VCaP (cell line): ENCODE results near the gene COX7A2.
A peak's percentile ranks its signal among the peaks of the same experiment; 100 is the strongest.

Experiments
- H3K27ac ChIP-seq: fragments of 450-650 bp; 2 replicates; pipeline ENCODE4 v1.5.1; 2017
- TF ChIP-seq, protein P1 (sequence below): fragments of 450-650 bp; conservative IDR thresholded peaks from 2 replicates; pipeline ENCODE4 v1.5.1; 2017; ENCODE audit warnings: mild to moderate bottlenecking, moderate library complexity

COX7A2 gene

DNA sequence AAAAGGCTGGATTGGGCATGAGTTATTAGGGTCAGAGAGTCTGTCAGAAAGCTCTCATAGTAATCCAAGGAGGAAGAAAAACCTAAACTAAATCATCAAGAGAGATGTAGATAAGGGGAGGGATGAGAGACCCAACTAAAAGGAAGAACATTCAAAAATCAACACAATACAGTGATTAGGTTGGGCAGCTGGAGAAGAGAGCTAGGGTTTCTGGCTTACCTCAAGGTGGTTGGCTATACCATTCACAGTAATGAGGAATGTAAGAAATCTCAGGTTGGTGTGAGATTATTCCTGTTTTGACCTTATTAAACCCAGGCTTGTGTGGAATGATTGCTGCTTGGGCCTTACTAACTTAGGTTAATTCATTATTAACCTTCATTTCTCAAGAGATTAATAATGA, 6.2 kb upstream of the COX7A2 start:
- H3K27ac ChIP-seq: no peak overlapping the region
- TF ChIP-seq, protein P1, sequence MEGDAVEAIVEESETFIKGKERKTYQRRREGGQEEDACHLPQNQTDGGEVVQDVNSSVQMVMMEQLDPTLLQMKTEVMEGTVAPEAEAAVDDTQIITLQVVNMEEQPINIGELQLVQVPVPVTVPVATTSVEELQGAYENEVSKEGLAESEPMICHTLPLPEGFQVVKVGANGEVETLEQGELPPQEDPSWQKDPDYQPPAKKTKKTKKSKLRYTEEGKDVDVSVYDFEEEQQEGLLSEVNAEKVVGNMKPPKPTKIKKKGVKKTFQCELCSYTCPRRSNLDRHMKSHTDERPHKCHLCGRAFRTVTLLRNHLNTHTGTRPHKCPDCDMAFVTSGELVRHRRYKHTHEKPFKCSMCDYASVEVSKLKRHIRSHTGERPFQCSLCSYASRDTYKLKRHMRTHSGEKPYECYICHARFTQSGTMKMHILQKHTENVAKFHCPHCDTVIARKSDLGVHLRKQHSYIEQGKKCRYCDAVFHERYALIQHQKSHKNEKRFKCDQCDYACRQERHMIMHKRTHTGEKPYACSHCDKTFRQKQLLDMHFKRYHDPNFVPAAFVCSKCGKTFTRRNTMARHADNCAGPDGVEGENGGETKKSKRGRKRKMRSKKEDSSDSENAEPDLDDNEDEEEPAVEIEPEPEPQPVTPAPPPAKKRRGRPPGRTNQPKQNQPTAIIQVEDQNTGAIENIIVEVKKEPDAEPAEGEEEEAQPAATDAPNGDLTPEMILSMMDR: no peak

DNA sequence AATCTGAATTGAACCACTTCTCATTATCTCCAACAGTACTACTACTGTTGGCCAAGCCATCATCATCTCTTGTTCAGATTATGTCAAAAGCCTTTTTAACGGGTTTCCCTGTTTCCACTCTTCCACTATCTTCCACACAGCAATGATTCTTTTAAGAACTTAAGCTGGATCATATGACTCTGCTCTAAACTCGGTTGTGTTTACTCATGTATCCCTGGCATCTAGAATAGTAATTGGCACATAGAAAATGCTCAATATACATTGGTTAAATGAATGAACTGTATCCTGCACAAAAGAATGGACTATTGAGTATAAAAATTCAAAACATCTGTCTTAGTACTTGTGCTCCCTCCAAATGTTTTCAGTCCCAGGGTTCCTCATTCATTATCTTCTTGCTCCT, 2.8 kb upstream of the COX7A2 start:
- H3K27ac ChIP-seq: no peak overlapping the region
- TF ChIP-seq, protein P1: no peak

DNA sequence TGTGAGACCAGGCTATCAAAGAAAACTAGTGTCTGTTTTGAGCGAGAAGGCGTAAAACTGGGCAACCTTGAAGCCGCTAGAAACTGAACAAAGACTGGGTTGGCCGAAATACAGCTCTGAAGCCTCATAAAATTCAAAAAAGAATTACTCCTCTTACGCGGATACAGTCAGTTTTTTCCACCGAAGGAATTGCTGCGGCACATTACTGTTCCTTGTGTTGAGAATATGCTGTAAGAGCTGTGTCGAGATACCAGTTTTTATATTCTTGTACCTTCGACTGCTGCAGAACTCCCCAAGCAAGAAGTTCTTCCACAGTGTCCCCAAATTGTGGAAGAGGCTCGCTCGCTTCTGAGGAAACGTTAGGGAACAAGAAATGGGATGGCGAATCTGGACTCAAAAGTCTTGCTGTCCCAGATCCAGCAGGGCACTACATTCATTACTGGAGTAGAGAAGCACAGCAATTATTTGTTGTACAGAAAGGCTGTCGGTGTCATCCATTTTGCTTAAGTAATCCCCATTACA, 523 bp upstream of the COX7A2 start:
- TF ChIP-seq, protein P1: no peak
- H3K27ac ChIP-seq: peak overlapping the region; percentile 89

DNA sequence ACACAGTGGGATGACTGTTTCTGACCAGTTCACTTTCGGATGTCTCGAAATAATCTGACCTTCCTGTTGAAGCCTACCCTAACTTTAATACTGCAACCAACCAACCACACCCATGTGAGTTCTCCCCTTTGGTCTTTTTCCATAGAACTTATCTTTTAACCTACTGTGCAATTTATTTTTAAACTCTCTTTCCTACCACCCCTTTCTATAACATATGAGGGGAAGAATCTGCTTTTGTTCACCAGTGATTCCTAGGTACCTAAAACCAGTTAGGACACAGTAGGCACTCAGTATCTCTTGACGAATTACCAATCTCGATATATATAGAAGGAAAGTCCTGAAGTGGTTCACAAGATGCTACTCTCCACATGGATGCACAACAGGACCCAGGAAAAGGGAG, 7.0 kb downstream of the COX7A2 start:
- TF ChIP-seq, protein P1: no peak
- H3K27ac ChIP-seq: no peak overlapping the region

DNA sequence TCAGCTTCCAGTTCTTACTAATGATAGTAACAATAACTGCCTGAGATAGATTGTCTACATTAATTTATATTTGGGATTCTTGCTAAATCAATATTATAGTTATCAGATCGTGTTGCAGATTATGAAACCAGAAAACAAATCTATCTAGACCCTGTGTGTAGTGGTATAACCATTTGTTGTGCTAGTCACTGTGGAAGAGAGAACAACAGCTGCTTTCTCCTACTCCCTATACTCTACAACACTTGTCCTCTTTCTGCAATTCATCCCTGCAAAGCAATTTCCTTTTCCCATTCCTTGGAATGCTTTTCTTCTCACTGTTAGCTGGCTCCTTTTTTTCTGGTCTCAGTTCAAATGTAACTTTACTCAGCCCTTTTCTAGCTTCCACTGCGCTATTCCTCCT, 8.3 kb downstream of the COX7A2 start:
- TF ChIP-seq, protein P1: no peak
- H3K27ac ChIP-seq: no peak overlapping the region

DNA sequence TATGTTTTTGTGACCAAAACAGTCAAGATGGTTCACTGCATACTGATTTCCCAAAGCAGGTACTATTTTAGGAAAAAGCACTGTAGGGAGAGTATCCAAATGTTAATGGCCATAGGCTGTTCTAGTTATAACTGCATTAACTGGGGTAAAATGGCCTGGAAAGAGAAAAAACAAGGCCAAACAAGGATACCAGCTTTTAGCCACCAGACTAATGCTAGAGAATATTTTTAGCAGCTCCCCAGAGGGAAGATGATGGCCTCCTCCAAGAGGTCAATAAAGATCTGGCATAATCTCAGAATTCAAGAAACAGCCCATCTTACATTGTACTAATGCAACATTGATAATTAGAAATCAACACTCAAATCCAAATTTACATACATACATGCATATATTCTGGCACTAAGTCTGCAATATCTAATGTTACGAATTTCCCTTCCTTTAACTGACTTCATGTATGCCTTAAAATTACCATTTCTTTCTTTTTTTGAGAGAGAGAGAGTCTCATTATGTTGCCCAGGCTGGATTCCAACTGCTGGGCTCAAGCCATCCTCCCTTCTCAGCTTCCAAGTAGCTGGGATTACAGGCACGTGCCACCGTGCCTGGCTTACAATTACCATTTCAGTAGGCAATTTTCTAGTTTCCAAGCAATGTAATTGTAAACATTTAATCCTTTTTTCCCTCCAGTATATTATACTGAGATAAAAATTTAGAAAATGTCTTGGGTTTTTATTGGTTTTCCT, 9.3 kb downstream of the COX7A2 start:
- TF ChIP-seq, protein P1: no peak
- no peak overlapping the region for H3K27ac ChIP-seq

DNA sequence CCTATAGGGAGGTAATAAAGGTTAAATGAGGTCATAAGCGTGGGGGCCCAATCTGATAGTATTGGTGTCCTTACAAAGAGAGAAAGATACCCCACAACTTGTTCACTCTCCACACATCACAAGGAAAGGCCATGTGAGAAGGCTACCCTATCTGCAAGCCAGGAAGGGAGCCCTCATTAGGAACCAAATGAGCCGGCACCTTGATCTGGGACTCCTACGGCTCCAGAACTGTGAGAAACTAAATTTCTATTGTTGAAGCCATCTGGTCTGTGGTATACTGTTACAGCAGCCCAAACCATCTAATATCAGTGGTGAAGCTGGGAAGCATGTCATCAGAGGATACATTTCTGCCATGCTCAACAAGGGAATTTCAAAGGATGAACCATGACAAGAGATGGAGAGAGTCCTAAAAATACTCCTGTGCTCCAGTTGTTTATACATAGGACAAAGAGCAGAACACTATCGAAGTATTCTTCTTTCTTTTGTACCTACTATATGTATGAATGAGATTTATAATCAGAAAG, 10.4 kb downstream of the COX7A2 start:
- TF ChIP-seq, protein P1: no peak
- H3K27ac ChIP-seq: no peak overlapping the region
